NCI-H2081 (cell line): ENCODE measurements around the gene TPK1.

ENCODE experiments used
- DNase-seq, 2 experiments: peaks; one replicate each; lab custom pipeline; 2025; lab: John Stamatoyannopoulos, UW

Gene TPK1

GRCh38 chr7:144835652-144836544, at the start of gene TPK1:
TPK1 (minus strand) TSS chr7:144836053; CDS start chr7:144835602, 451 bp downstream.
- peak; percentile 88 to 96 for DNase-seq

- no peak for DNase-seq
These were observed 49.6 kb upstream of the TPK1 start for GRCh38 chr7:144885478-144885877.

GRCh38 chr7:144884896-144885295, 49.0 kb upstream of the TPK1 start:
- DNase-seq: no peak

GRCh38 chr7:144873316-144873845, 37.5 kb upstream of the TPK1 start:
- no peak for DNase-seq

GRCh38 chr7:144869082-144869481, 33.2 kb upstream of the TPK1 start:
- no peak for DNase-seq

- no peak for DNase-seq
These were observed 30.3 kb upstream of the TPK1 start for GRCh38 chr7:144866189-144866588.

- DNase-seq: no peak
These were observed 27.4 kb upstream of the TPK1 start for GRCh38 chr7:144863320-144863647.

GRCh38 chr7:144862612-144863319, 26.9 kb upstream of the TPK1 start:
- no peak for DNase-seq

GRCh38 chr7:144859739-144860138, 23.9 kb upstream of the TPK1 start:
- no peak for DNase-seq

- DNase-seq: peak in 1 of 2 experiments; percentile 38
These were observed 21.6 kb upstream of the TPK1 start for GRCh38 chr7:144857463-144857862.

GRCh38 chr7:144854839-144855424, 19.1 kb upstream of the TPK1 start:
- DNase-seq: peak; percentile 52 to 65

- DNase-seq: no peak
These were observed 17.7 kb upstream of the TPK1 start for GRCh38 chr7:144853542-144853941.

- DNase-seq: no peak
These were observed 12.2 kb upstream of the TPK1 start for GRCh38 chr7:144848078-144848477.

- no peak for DNase-seq
These were observed 6.6 kb upstream of the TPK1 start for GRCh38 chr7:144842377-144842851.

- DNase-seq: no peak
These were observed 641 bp upstream of the TPK1 start for GRCh38 chr7:144836545-144836842.

GRCh38 chr7:144835155-144835611, 670 bp downstream of the TPK1 start:
- DNase-seq: peak; percentile 51 to 76

GRCh38 chr7:144834641-144835144, 1.2 kb downstream of the TPK1 start:
- DNase-seq: no peak

- DNase-seq: no peak
These were observed 5.0 kb downstream of the TPK1 start for GRCh38 chr7:144830811-144831210.

- DNase-seq: no peak
These were observed 5.6 kb downstream of the TPK1 start for GRCh38 chr7:144830024-144830785.

GRCh38 chr7:144827621-144828020, 8.2 kb downstream of the TPK1 start:
- no peak for DNase-seq

- DNase-seq: no peak
These were observed 9.6 kb downstream of the TPK1 start for GRCh38 chr7:144826208-144826607.

- no peak for DNase-seq
These were observed 11.5 kb downstream of the TPK1 start for GRCh38 chr7:144824360-144824759.
